Measurements from ENCODE around the gene SFN.

SFN gene

DNA sequence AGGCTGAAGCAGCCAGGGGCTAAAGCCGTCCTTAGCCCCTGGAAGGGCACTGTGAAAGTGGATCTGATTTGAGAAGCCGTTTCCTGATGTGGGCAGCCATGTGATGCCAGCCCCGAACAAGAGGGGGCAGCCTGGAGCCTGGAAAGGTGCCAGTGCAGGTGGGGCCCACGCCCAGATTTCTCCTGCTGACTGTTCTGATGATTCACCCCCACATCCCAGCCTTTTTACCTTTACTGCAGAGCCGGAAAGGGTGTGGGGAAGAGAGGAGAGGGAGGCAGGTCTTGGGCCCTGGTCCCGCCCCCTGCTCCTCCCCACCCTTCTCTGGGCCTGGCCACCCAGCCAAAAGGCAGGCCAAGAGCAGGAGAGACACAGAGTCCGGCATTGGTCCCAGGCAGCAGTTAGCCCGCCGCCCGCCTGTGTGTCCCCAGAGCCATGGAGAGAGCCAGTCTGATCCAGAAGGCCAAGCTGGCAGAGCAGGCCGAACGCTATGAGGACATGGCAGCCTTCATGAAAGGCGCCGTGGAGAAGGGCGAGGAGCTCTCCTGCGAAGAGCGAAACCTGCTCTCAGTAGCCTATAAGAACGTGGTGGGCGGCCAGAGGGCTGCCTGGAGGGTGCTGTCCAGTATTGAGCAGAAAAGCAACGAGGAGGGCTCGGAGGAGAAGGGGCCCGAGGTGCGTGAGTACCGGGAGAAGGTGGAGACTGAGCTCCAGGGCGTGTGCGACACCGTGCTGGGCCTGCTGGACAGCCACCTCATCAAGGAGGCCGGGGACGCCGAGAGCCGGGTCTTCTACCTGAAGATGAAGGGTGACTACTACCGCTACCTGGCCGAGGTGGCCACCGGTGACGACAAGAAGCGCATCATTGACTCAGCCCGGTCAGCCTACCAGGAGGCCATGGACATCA is at the start of gene SFN:
TSS of gene SFN (plus strand) at position 369 of the 904 bp plus-strand sequence. CDS start at position 433, 64 bp downstream.
- H3K4me3 ChIP-seq (ENCODE audit: control insufficient read depth, low read depth, low read length), result peak within 1 kb of the TSS; percentile 74
- no peak for DNase-seq (ENCODE audit: low read depth)
- TF ChIP-seq, protein P1, sequence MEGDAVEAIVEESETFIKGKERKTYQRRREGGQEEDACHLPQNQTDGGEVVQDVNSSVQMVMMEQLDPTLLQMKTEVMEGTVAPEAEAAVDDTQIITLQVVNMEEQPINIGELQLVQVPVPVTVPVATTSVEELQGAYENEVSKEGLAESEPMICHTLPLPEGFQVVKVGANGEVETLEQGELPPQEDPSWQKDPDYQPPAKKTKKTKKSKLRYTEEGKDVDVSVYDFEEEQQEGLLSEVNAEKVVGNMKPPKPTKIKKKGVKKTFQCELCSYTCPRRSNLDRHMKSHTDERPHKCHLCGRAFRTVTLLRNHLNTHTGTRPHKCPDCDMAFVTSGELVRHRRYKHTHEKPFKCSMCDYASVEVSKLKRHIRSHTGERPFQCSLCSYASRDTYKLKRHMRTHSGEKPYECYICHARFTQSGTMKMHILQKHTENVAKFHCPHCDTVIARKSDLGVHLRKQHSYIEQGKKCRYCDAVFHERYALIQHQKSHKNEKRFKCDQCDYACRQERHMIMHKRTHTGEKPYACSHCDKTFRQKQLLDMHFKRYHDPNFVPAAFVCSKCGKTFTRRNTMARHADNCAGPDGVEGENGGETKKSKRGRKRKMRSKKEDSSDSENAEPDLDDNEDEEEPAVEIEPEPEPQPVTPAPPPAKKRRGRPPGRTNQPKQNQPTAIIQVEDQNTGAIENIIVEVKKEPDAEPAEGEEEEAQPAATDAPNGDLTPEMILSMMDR (IDR thresholded peaks at IDR 0.05; ENCODE audit: control insufficient read depth, insufficient read depth, low read depth, low read length, missing control alignments), result peak; percentile 16

DNA sequence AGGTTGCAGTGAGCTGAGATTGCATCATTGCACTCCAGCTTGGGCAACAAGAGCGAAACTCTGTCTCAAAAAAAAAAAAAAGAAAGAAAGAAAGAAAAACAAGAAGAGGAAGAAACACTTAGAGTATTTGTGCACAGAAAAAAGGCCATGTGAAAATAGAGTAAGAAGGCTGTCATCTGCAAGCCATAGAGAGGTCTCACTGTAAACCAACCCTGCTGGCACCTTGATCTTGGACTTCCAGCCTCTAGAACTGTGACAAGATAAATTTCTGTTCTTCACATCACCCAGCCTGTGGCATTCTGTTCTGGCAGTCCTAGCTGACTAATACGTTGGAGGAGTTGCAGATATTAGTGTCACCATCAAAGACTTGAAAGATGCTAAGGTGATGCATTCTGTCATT is 48.6 kb upstream of the SFN start:
- TF ChIP-seq, protein P1 (IDR thresholded peaks at IDR 0.05; ENCODE audit: control insufficient read depth, insufficient read depth, low read depth, low read length, missing control alignments), result no peak
- DNase-seq (ENCODE audit: low read depth), result no peak
- H3K4me3 ChIP-seq (ENCODE audit: control insufficient read depth, low read depth, low read length), result no peak overlapping the region

DNA sequence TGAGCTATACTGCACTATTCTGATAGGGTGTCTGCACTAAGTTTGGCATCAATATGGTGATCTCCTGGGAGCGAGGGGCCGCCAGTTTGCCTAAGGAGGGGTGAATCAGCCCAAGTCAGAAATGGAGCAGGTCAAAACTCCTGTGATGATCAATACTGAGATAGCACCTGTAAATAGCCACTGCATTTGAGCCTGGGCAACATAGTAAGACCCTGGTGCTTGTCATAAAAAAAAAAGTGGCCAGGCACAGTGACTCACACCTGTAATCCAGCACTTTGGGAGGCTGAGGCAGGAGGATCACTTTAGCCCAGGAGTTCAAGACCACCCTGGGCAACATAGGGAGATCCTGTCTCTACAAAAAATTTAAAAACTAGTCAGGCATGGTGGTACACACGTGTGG is 48.1 kb upstream of the SFN start:
- DNase-seq (ENCODE audit: low read depth), result no peak
- TF ChIP-seq, protein P1 (IDR thresholded peaks at IDR 0.05; ENCODE audit: control insufficient read depth, insufficient read depth, low read depth, low read length, missing control alignments), result no peak
- no peak overlapping the region for H3K4me3 ChIP-seq (ENCODE audit: control insufficient read depth, low read depth, low read length)

DNA sequence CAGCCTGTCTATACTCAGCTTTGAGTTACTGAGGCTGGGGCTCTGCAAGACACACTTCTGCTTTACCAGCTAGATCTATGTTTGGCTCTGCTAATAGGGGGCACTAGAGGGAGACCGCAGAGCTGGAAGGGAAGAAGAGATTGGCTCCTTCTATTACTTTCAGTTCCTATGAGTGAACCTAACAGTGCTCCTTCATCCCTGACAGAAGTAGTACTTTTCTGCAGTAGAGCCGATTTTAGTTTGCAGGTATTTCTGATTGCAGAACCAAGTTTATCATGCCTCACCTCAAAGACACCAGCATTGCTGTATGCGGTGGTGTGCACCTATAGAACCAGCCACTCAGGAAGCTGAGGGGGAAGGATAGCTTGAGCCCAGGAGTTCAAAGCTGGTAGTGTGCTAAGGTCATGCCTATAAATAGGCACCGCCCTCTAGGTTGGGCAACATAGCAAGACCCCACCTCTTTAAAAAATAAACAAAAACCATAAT is 42.1 kb upstream of the SFN start:
- no peak overlapping the region for H3K4me3 ChIP-seq (ENCODE audit: control insufficient read depth, low read depth, low read length)
- TF ChIP-seq, protein P1 (IDR thresholded peaks at IDR 0.05; ENCODE audit: control insufficient read depth, insufficient read depth, low read depth, low read length, missing control alignments), result no peak
- no peak for DNase-seq (ENCODE audit: low read depth)

DNA sequence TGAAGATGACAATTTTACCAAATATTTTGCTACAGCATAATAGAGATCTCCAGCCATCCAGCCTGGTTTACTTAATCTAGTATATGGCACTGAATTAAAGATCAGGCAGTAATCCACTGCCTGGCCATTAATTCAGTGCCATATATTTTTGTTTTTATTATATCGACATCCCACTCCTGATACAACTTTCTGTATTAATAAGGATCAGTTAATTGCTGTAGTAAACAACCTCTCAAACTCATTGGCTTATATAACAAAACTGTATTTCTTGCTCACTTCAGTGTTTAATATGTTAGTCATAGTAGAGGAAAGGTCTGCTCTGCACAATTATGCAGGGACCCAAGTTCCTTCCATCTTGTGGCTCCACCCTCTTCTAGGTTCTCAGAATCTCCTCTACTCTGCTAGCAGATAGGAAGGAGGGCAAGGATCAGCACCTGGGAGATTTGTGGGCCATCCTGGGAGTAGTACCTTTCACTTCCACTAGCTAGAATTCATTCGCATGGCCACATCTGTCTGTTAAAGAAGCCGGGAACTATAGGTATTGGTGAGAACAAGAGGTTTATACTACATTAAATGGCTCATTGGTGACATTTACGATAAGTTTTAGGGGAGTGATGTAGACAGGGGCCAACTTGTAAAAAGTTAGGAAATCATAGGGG is 40.1 kb upstream of the SFN start:
- H3K4me3 ChIP-seq (ENCODE audit: control insufficient read depth, low read depth, low read length), result no peak overlapping the region
- no peak for DNase-seq (ENCODE audit: low read depth)
- TF ChIP-seq, protein P1 (IDR thresholded peaks at IDR 0.05; ENCODE audit: control insufficient read depth, insufficient read depth, low read depth, low read length, missing control alignments), result no peak

DNA sequence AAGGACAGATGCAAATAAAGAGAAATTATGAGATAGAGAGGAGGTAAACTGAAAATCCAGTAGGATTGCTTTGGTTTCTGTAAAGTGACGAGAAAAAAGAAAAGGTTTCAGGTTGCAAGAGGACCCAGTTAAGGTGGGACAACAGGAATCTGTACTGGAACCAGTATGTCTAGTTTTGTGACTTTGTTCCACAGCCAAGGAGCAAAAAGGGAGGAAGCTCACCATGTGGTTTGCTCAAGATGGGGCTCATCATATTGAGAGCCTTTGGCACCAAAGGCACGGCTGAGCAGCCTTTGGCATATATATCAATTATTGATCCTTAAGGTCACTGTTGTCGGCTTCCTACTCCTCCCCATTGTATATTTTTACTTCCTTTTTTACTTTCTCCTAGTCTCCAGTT is 38.2 kb upstream of the SFN start:
- TF ChIP-seq, protein P1 (IDR thresholded peaks at IDR 0.05; ENCODE audit: control insufficient read depth, insufficient read depth, low read depth, low read length, missing control alignments), result no peak
- H3K4me3 ChIP-seq (ENCODE audit: control insufficient read depth, low read depth, low read length), result no peak overlapping the region
- no peak for DNase-seq (ENCODE audit: low read depth)
